Panc1 (cell line): ENCODE data around the gene IL2. TPM values are rescaled to one million over a fixed set of nuclear protein-coding genes. Genes with fewer than 3 reads are reported as not detected.

ENCODE experiments used
- ATAC-seq: fragments of 200-7000 bp; cut with Tn5 transposase; 2 replicates; pipeline ENCODE4 v1.9.1; 2020; ENCODE audit warnings: mild to moderate bottlenecking, moderate library complexity
- BruUV-seq: library from RNA; stranded (reverse); fragments of 400-500 nt; replicated peaks from 2 replicates; lab custom pipeline; 2021; lab: Mats Ljungman, UMichigan
- CTCF ChIA-PET: fragments of 300-600 bp; sonication (Branson Sonifier 250); formaldehyde crosslinking; loops from one replicate; lab custom pipeline; 2022; ENCODE audit warnings: antibody characterized with exemption; lab: Charles Lee
- POLR2A ChIA-PET: fragments of 300-600 bp; sonication (Branson Sonifier 250); formaldehyde crosslinking; loops from one replicate; lab custom pipeline; 2022; ENCODE audit warnings: antibody characterized with exemption; lab: Charles Lee
- DNase-seq: peaks from one replicate; pipeline ENCODE4 v3.0.0-alpha.2; 2010; ENCODE audit warnings: low read depth, low spot score
- H3K27ac ChIP-seq: 2 replicates; pipeline ENCODE4 v1.5.1; 2011; ENCODE audit warnings: mild to moderate bottlenecking, low read length, inconsistent platforms
- H3K27me3 ChIP-seq: fragments of 200-500 bp; sonication (Bioruptor generic); 2 replicates; pipeline ENCODE4 v1.6.0; 2014; ENCODE audit warnings: low read length, inconsistent platforms; ENCODE audit not compliant: control insufficient read depth, insufficient read depth
- H3K36me3 ChIP-seq: fragments of 200-500 bp; sonication (Bioruptor generic); 2 replicates; pipeline ENCODE4 v1.5.1; 2014; ENCODE audit warnings: inconsistent platforms, mild to moderate bottlenecking, low read length, moderate library complexity; ENCODE audit not compliant: control insufficient read depth, insufficient read depth
- H3K4me1 ChIP-seq: 2 replicates; pipeline ENCODE4 v1.5.1; 2011; ENCODE audit warnings: inconsistent platforms, mild to moderate bottlenecking, low read length, moderate library complexity; ENCODE audit not compliant: control insufficient read depth, insufficient read depth
- H3K4me3 ChIP-seq, 2 experiments: 2 replicates each; pipeline ENCODE4 v1.5.1; 2011 to 2012; ENCODE audit warnings: low read depth in 2 of 2, low read length in 2 of 2, mild to moderate bottlenecking in 2 of 2, inconsistent platforms in 1 of 2, moderate library complexity in 1 of 2
- H3K9me3 ChIP-seq: fragments of 200-500 bp; sonication (Bioruptor generic); 2 replicates; pipeline ENCODE4 v1.5.1; 2014; ENCODE audit warnings: low read depth, mild to moderate bottlenecking, inconsistent platforms, low read length, moderate library complexity; ENCODE audit not compliant: control insufficient read depth, insufficient read depth
- POLR2AphosphoS5 ChIP-seq: IDR thresholded peaks from 2 replicates; pipeline ENCODE4 v1.6.1; 2012; ENCODE audit warnings: mild to moderate bottlenecking, low read depth, low read length, moderate library complexity
- SIN3A ChIP-seq: IDR thresholded peaks from 2 replicates; pipeline ENCODE4 v1.6.1; 2012; ENCODE audit warnings: low read depth, mild to moderate bottlenecking, low read length, moderate library complexity, borderline replicate concordance; ENCODE audit not compliant: insufficient read depth
- TCF7L2 ChIP-seq: IDR thresholded peaks from 2 replicates; pipeline ENCODE4 v1.6.1; 2011; ENCODE audit warnings: mild to moderate bottlenecking, low read depth, low read length, inconsistent platforms
- in situ Hi-C: cut with HindIII; loops from 2 replicates; pipeline ENCODE4 v1.10.0; 2016; ENCODE audit warnings: low sequenced_read_pairs, low pct_unique_long_range_greater_than_20kb
- intact Hi-C: fragments of 100-400 bp; cut with micrococcal nuclease; formaldehyde crosslinking; loops from one replicate; pipeline ENCODE4 v1.10.0; 2022; ENCODE audit not compliant: unreplicated experiment
- total RNA-seq: library from RNA; stranded (reverse); gene quantifications from one replicate; pipeline ENCODE4 v1.2.1, GENCODE V29; 2021; ENCODE audit not compliant: unreplicated experiment
- TF ChIP-seq, protein P1 (sequence below): fragments of 450-650 bp; IDR thresholded peaks from 2 replicates; pipeline ENCODE4 v1.5.1; 2017; ENCODE audit warnings: mild to moderate bottlenecking
- TF ChIP-seq, protein P2 (sequence below), 2 experiments: IDR thresholded peaks; 2 replicates each; pipeline ENCODE4 v1.6.1; 2011 to 2012; ENCODE audit warnings: low read depth in 2 of 2, control low read depth in 1 of 2, low read length in 1 of 2, mild to moderate bottlenecking in 1 of 2, moderate library complexity in 1 of 2; ENCODE audit not compliant: insufficient read depth in 1 of 2

Gene IL2
- total RNA-seq, 1 experiment from 2014 or later = 0.57 TPM

DNA sequence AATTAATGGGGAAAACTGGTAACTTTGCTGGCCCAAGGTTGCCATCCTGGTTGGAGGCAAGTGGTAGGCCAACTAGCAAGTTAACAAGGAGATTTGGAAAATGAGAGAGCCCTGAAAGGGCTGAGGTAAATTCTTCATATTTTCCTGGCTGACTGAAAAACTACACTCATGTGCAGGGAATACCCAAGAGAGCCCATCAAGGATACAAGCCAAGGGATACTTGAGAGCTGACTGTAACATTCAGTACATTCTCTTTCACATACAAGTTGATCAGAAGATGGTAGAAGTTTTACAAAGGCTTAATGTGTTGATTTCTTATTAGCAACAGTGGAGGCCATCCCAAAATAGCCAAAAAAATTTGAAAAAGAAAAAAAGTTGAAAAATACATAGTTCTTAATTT lies 33.3 kb downstream of the IL2 start:
- ChIA-PET POLR2A (no interaction called here), CTCF (no interaction called here)
- DNase-seq = no peak

DNA sequence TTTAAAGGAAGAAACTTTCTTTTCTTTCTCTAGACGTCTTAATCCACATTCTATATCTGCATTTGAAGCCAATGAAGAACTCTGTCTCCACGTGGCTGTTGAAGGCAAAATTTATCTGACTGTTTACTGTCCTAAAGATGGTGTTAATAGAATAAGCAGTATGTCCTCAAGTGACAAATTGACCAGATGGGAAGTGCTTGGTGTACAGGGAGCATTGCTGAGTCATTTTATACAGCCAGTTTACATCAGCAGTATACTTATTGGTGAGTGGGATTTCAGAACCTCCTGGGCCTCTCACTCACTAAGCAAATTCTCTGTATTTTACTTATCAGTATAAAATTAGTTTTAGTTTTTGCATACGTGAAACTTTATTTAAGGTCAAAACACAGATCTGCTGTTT lies 44.0 kb downstream of the IL2 start:
- TF ChIP-seq, protein P1, sequence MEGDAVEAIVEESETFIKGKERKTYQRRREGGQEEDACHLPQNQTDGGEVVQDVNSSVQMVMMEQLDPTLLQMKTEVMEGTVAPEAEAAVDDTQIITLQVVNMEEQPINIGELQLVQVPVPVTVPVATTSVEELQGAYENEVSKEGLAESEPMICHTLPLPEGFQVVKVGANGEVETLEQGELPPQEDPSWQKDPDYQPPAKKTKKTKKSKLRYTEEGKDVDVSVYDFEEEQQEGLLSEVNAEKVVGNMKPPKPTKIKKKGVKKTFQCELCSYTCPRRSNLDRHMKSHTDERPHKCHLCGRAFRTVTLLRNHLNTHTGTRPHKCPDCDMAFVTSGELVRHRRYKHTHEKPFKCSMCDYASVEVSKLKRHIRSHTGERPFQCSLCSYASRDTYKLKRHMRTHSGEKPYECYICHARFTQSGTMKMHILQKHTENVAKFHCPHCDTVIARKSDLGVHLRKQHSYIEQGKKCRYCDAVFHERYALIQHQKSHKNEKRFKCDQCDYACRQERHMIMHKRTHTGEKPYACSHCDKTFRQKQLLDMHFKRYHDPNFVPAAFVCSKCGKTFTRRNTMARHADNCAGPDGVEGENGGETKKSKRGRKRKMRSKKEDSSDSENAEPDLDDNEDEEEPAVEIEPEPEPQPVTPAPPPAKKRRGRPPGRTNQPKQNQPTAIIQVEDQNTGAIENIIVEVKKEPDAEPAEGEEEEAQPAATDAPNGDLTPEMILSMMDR = no peak
- TF ChIP-seq POLR2AphosphoS5 (no peak), TCF7L2 (no peak), SIN3A (no peak)
- TF ChIP-seq, protein P2, sequence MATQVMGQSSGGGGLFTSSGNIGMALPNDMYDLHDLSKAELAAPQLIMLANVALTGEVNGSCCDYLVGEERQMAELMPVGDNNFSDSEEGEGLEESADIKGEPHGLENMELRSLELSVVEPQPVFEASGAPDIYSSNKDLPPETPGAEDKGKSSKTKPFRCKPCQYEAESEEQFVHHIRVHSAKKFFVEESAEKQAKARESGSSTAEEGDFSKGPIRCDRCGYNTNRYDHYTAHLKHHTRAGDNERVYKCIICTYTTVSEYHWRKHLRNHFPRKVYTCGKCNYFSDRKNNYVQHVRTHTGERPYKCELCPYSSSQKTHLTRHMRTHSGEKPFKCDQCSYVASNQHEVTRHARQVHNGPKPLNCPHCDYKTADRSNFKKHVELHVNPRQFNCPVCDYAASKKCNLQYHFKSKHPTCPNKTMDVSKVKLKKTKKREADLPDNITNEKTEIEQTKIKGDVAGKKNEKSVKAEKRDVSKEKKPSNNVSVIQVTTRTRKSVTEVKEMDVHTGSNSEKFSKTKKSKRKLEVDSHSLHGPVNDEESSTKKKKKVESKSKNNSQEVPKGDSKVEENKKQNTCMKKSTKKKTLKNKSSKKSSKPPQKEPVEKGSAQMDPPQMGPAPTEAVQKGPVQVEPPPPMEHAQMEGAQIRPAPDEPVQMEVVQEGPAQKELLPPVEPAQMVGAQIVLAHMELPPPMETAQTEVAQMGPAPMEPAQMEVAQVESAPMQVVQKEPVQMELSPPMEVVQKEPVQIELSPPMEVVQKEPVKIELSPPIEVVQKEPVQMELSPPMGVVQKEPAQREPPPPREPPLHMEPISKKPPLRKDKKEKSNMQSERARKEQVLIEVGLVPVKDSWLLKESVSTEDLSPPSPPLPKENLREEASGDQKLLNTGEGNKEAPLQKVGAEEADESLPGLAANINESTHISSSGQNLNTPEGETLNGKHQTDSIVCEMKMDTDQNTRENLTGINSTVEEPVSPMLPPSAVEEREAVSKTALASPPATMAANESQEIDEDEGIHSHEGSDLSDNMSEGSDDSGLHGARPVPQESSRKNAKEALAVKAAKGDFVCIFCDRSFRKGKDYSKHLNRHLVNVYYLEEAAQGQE (IDR thresholded peaks at IDR 0.05; ENCODE audit: insufficient read depth in 1 of 2, low read depth in 2 of 2, low read length in 1 of 2) = no peak
- POLR2A ChIA-PET = no interaction called here
- ATAC-seq (no peak), DNase-seq (no peak)
- CTCF ChIA-PET = no interaction called here
- in situ Hi-C loops (no loop called here), intact Hi-C loops (no loop called here)
- Histone ChIP-seq H3K27me3 (no peaks in the 10 kb centered on the region), H3K9me3 (no peaks in the 10 kb centered on the region), H3K4me1 (no peaks in the 10 kb centered on the region), H3K4me3 (no peak overlapping the region), H3K27ac (no peak overlapping the region), H3K36me3 (no peaks in the 10 kb centered on the region)
- BruUV-seq = no TSS peak

More for the DNA sequence above, 33.3 kb downstream of the IL2 start:
- Histone ChIP-seq H3K36me3 (no peaks in the 10 kb centered on the region), H3K27me3 (no peaks in the 10 kb centered on the region), H3K4me1 (no peaks in the 10 kb centered on the region), H3K9me3 (no peaks in the 10 kb centered on the region), H3K27ac (no peak overlapping the region), H3K4me3 (no peak overlapping the region)
- in situ Hi-C loops (no loop called here), intact Hi-C loops (no loop called here)
- no peak for ATAC-seq
- no TSS peak for BruUV-seq
- TF ChIP-seq, protein P2 (IDR thresholded peaks at IDR 0.05; ENCODE audit: insufficient read depth in 1 of 2, low read depth in 2 of 2, low read length in 1 of 2) = no peak
- no peak for TF ChIP-seq SIN3A
- TF ChIP-seq, protein P1 = no peak
- TF ChIP-seq TCF7L2 = no peak
- no peak for TF ChIP-seq POLR2AphosphoS5
